NB4 (cell line): ENCODE results near the gene GMDS.

Source experiments
- DNase-seq: peaks from one replicate; pipeline ENCODE4 v3.0.0; 2010; ENCODE audit warnings: low read depth
- H3K4me3 ChIP-seq: one replicate; pipeline ENCODE4 v1.5.1; 2011; ENCODE audit warnings: mild to moderate bottlenecking, low read depth, low read length, moderate library complexity
- CTCF ChIP-seq: IDR thresholded peaks from one replicate; pipeline ENCODE4 v1.5.1; 2012; ENCODE audit warnings: low read depth, low read length
- MYC ChIP-seq: IDR thresholded peaks from 2 replicates; pipeline ENCODE4 v1.6.1; 2011; ENCODE audit warnings: low read depth, low read length
- POLR2A ChIP-seq: IDR thresholded peaks from 2 replicates; pipeline ENCODE4 v1.6.1; 2011; ENCODE audit warnings: mild to moderate bottlenecking; ENCODE audit not compliant: insufficient read length; ENCODE audit errors: extremely low read depth
- TF ChIP-seq, protein P1 (sequence below): IDR thresholded peaks from 2 replicates; pipeline ENCODE4 v1.6.1; 2011; ENCODE audit warnings: low read depth, low read length

Gene GMDS

GRCh38 chr6:2266841-2267240 is 21.4 kb upstream of the GMDS start:
- no peak overlapping the region for H3K4me3 ChIP-seq
- DNase-seq, result no peak
- TF ChIP-seq, protein P1, sequence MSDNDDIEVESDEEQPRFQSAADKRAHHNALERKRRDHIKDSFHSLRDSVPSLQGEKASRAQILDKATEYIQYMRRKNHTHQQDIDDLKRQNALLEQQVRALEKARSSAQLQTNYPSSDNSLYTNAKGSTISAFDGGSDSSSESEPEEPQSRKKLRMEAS, result no peak
- TF ChIP-seq POLR2A, result no peak
- no peak for TF ChIP-seq MYC
- TF ChIP-seq CTCF, result no peak

- no peak overlapping the region for H3K4me3 ChIP-seq
- no peak for TF ChIP-seq CTCF
- no peak for TF ChIP-seq POLR2A
- no peak for TF ChIP-seq MYC
- TF ChIP-seq, protein P1, result no peak
- DNase-seq, result no peak
Measured at GRCh38 chr6:2266031-2266795, 20.8 kb upstream of the GMDS start.

DNA sequence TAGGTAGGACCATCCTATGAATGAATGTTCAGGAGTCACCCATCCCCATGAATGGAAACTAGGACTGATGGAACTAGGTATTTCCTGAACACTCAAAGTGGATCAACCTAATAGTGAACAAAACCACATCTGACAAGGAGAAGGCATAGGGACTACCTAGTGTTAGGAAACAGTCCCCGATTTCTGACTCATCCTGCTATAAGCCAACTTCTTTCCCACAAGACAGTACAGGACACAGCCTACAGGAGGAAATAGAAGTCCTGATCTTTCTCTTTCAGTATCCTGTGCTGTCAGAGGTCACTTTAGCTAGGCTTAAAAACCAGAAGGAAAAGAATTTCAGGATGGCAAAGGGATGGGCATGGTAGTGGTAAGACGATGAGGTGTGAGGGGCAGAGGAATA is 19.5 kb upstream of the GMDS start:
- H3K4me3 ChIP-seq, result no peak overlapping the region
- no peak for DNase-seq
- TF ChIP-seq, protein P1, result no peak
- TF ChIP-seq CTCF (no peak), POLR2A (no peak), MYC (no peak)

DNA sequence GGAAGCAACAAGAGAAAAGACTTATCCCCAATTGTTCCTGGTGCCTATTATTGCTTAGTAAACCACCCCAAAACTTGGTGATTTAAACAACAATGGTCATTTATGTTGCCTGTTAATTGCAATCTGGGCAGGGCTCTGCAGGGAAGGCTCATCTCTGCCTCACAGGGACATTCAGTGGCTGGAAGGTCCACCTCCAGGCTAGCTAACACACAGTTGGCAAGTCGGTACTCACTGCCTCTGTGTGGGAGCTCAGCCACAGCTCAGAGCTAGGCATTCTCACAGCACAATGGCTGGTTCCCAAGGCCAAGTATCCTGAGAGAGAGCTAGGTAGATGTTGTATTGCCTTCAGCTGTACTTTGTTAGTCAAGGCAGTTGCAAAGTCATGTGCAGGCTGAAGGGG is 18.5 kb upstream of the GMDS start:
- TF ChIP-seq MYC (no peak), POLR2A (no peak), CTCF (no peak)
- TF ChIP-seq, protein P1, result no peak
- DNase-seq, result no peak
- H3K4me3 ChIP-seq, result no peak overlapping the region

GRCh38 chr6:2259574-2259973 is 14.2 kb upstream of the GMDS start:
- TF ChIP-seq MYC (no peak), CTCF (no peak), POLR2A (no peak)
- TF ChIP-seq, protein P1, result no peak
- no peak for DNase-seq
- H3K4me3 ChIP-seq, result no peak overlapping the region
